Calu3 (cell line): Measurements from ENCODE around the gene IL1F10. TPM values are rescaled to one million over a fixed set of nuclear protein-coding genes. Genes with fewer than 3 reads are reported as not detected.

Source experiments
- BruUV-seq: library from RNA; stranded (reverse); fragments of 400-500 nt; replicated peaks from 2 replicates; lab custom pipeline; 2021; lab: Mats Ljungman, UMichigan
- CTCF ChIA-PET: fragments of 300-600 bp; sonication (Branson Sonifier 250); formaldehyde crosslinking; loops from one replicate; lab custom pipeline; 2022; ENCODE audit warnings: antibody characterized with exemption; lab: Charles Lee
- DNase-seq: peaks from one replicate; pipeline ENCODE4 v3.0.0; 2022
- H3K27ac Mint-ChIP-seq: one replicate; pipeline ENCODE4 v1.8.0; 2022; ENCODE audit warnings: mixed read lengths; ENCODE audit not compliant: unreplicated experiment
- H3K27me3 Mint-ChIP-seq: one replicate; pipeline ENCODE4 v1.8.0; 2022; ENCODE audit warnings: mixed read lengths; ENCODE audit not compliant: unreplicated experiment
- H3K36me3 Mint-ChIP-seq: one replicate; pipeline ENCODE4 v1.8.0; 2022; ENCODE audit warnings: mild to moderate bottlenecking, moderate library complexity, mixed read lengths; ENCODE audit not compliant: insufficient read depth, unreplicated experiment
- H3K4me1 Mint-ChIP-seq: one replicate; pipeline ENCODE4 v1.8.0; 2022; ENCODE audit warnings: mild to moderate bottlenecking, low read depth, mixed read lengths; ENCODE audit not compliant: unreplicated experiment
- H3K4me3 Mint-ChIP-seq: one replicate; pipeline ENCODE4 v1.8.0; 2022; ENCODE audit warnings: mild to moderate bottlenecking, low read depth, moderate library complexity, mixed read lengths; ENCODE audit not compliant: unreplicated experiment
- H3K9me3 Mint-ChIP-seq: one replicate; pipeline ENCODE4 v1.8.0; 2022; ENCODE audit warnings: low read depth, mixed read lengths; ENCODE audit not compliant: unreplicated experiment
- CTCF ChIP-seq: fragments of 200-600 bp; IDR thresholded peaks from one replicate; pipeline ENCODE4 v1.8.0; 2022; ENCODE audit warnings: antibody characterized with exemption; ENCODE audit not compliant: unreplicated experiment
- intact Hi-C: fragments of 100-400 bp; cut with micrococcal nuclease; formaldehyde crosslinking; loops from one replicate; pipeline ENCODE4 v1.10.0; 2022; ENCODE audit not compliant: unreplicated experiment
- total RNA-seq: library from RNA; stranded (reverse); gene quantifications from 2 replicates; pipeline ENCODE4 v1.2.3, GENCODE V29; 2022

IL1F10 gene
- total RNA-seq, 1 experiment from 2014 or later: not detected

GRCh38 chr2:113034016-113034415 is 33.8 kb upstream of the IL1F10 start:
- H3K27ac Mint-ChIP-seq: no peak overlapping the region
- no peak for TF ChIP-seq CTCF
- H3K4me1 Mint-ChIP-seq: peaks cover 9% of the 10 kb centered on the region
- no peaks in the 10 kb centered on the region for H3K9me3 Mint-ChIP-seq
- BruUV-seq: no TSS peak
- no peaks in the 10 kb centered on the region for H3K36me3 Mint-ChIP-seq
- intact Hi-C loops: no loop called here
- H3K4me3 Mint-ChIP-seq: no peak overlapping the region
- H3K27me3 Mint-ChIP-seq: peaks cover 37% of the 10 kb centered on the region
- CTCF ChIA-PET: interaction anchor here (0.6 kb wide), 1 partner anchor 204 kb away, joined by 4 read pairs; no protein-coding TSS in a partner anchor
- DNase-seq: no peak

GRCh38 chr2:113036763-113037162 is 31.0 kb upstream of the IL1F10 start:
- no TSS peak for BruUV-seq
- no peak for DNase-seq
- no peaks in the 10 kb centered on the region for H3K36me3 Mint-ChIP-seq
- peaks cover 28% of the 10 kb centered on the region for H3K4me1 Mint-ChIP-seq
- intact Hi-C loops: no loop called here
- no peak overlapping the region for H3K4me3 Mint-ChIP-seq
- H3K27me3 Mint-ChIP-seq: peaks cover 10% of the 10 kb centered on the region
- H3K27ac Mint-ChIP-seq: no peak overlapping the region
- TF ChIP-seq CTCF: no peak
- H3K9me3 Mint-ChIP-seq: no peaks in the 10 kb centered on the region
- CTCF ChIA-PET: no interaction called here

GRCh38 chr2:113038291-113038690 is 29.5 kb upstream of the IL1F10 start:
- no TSS peak for BruUV-seq
- CTCF ChIA-PET: no interaction called here
- Mint-ChIP-seq H3K9me3 (no peaks in the 10 kb centered on the region), H3K27me3 (no peaks in the 10 kb centered on the region), H3K4me3 (no peak overlapping the region), H3K36me3 (no peaks in the 10 kb centered on the region), H3K27ac (no peak overlapping the region), H3K4me1 (peaks cover 28% of the 10 kb centered on the region)
- DNase-seq: no peak
- TF ChIP-seq CTCF: no peak
- intact Hi-C loops: no loop called here

GRCh38 chr2:113039158-113039557 is 28.6 kb upstream of the IL1F10 start:
- H3K4me1 Mint-ChIP-seq: peaks cover 28% of the 10 kb centered on the region
- H3K9me3 Mint-ChIP-seq: no peaks in the 10 kb centered on the region
- CTCF ChIA-PET: no interaction called here
- peak overlapping the region; percentile 8 for H3K27ac Mint-ChIP-seq
- BruUV-seq: no TSS peak
- DNase-seq: peak; percentile 22
- no peak for TF ChIP-seq CTCF
- H3K4me3 Mint-ChIP-seq: no peak overlapping the region
- intact Hi-C loops: no loop called here
- no peaks in the 10 kb centered on the region for H3K27me3 Mint-ChIP-seq
- no peaks in the 10 kb centered on the region for H3K36me3 Mint-ChIP-seq
